Thymus (tissue), 11 donors: ENCODE measurements around the gene FAM186B. TPM values are rescaled to one million over a fixed set of nuclear protein-coding genes. Genes with fewer than 3 reads are reported as not detected.

Experiments used
- DNase-seq, 9 donors: peaks; one replicate each; pipeline ENCODE4 v3.0.0-alpha.2; 2013; ENCODE audit warnings: low spot score in 9 of 9, low read depth in 6 of 9, missing footprints in 1 of 9
- H3K27ac ChIP-seq, 2 donors: one replicate each; pipeline ENCODE4 v1.5.1; 2013; ENCODE audit warnings: control low read depth in 1 of 2, low read depth in 1 of 2, low read length in 1 of 2, mild to moderate bottlenecking in 1 of 2, moderate library complexity in 1 of 2
- H3K27me3 ChIP-seq, 2 donors: one replicate each; pipeline ENCODE4 v1.5.1; 2013; ENCODE audit warnings: low read length in 1 of 2; ENCODE audit not compliant: control insufficient read depth in 2 of 2, insufficient read depth in 1 of 2
- H3K36me3 ChIP-seq, 2 donors: one replicate each; pipeline ENCODE4 v1.5.1; 2013; ENCODE audit warnings: low read length in 1 of 2, mild to moderate bottlenecking in 1 of 2, moderate library complexity in 1 of 2; ENCODE audit not compliant: control insufficient read depth in 2 of 2, insufficient read depth in 2 of 2
- H3K4me1 ChIP-seq, 2 donors: one replicate each; pipeline ENCODE4 v1.5.1; 2013; ENCODE audit warnings: low read length in 2 of 2; ENCODE audit not compliant: control insufficient read depth in 2 of 2, insufficient read depth in 2 of 2
- H3K4me3 ChIP-seq, 2 donors: one replicate each; pipeline ENCODE4 v1.5.1; 2013; ENCODE audit warnings: low read length in 2 of 2, control low read depth in 1 of 2, mild to moderate bottlenecking in 1 of 2
- H3K9me3 ChIP-seq, 2 donors: one replicate each; pipeline ENCODE4 v1.5.1; 2013; ENCODE audit warnings: low read length in 1 of 2, mild to moderate bottlenecking in 1 of 2; ENCODE audit not compliant: control insufficient read depth in 2 of 2, insufficient read depth in 1 of 2
- WGBS: extraction: QIAGEN DNeasy Blood & Tissue Kit; methylation state at CpG from one replicate; pipeline ENCODE4 v1.1.7; 2013; 5-methylcytosine and 5-hydroxymethylcytosine counted together
- polyA plus RNA-seq: library from polyadenylated mRNA; stranded (reverse); fragments of 200-250 nt; gene quantifications from one replicate; pipeline ENCODE4 v1.2.3, GENCODE V29; 2013
- total RNA-seq: library from RNA; stranded (reverse); fragments of 120-200 nt; gene quantifications from one replicate; pipeline ENCODE4 v1.2.4, GENCODE V29; 2013
- donor health status: healthy.

FAM186B gene
- total and polyA plus RNA-seq, 2 donors, result 0.09 TPM

DNA sequence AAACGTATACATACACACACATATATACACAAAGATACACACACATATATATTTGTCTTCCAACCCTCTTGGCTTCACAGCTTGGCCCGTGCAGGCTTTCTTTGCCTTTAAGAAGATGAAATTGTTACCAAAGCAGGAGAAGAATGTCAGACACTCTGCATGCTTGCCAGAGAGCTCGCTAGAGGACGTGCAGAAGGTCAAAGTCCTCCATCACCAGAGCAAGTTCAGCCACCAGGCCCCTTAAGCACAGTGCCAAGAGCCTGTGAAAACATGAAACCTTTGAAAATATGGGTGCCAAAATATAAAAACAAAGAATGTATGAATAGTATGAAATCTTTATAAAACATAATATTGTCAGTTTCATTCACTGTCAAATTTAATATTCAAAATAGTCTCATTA, 22.6 kb downstream of the FAM186B start:
- Histone ChIP-seq H3K4me1 (peaks cover 0 to 3% of the 10 kb centered on the region in 2 donors), H3K4me3 (no peak overlapping the region), H3K27me3 (no peaks in the 10 kb centered on the region), H3K36me3 (peaks cover 0 to 7% of the 10 kb centered on the region in 2 donors), H3K9me3 (no peaks in the 10 kb centered on the region), H3K27ac (no peak overlapping the region)
- WGBS, result 94% methylated on average over 4 of the region's 4 CpGs
- no peak for DNase-seq

DNA sequence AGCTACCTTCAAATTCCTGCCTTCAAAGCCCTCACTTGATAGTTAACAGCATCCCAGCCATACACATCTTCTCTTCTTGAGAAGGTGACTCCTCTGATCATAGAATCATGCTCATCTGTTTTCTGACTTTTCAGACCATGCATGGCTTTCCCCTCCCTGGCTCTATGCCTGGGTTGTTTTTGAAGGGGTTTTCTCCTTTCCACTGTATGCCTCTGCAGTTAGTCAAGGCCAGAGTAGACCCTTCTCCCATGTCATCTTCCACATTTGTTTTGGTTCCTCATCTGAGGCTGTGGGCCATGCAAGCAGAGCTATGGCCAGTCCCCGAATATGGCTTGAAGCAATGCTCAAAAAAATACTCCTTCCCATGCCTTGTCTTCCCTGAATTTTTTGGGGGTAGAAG, 23.2 kb downstream of the FAM186B start:
- 93% methylated on average over 1 of the region's 1 CpG for WGBS
- no peak overlapping the region for H3K4me3 ChIP-seq
- H3K36me3 ChIP-seq, result peaks cover 0 to 7% of the 10 kb centered on the region in 2 donors
- H3K4me1 ChIP-seq, result peaks cover 0 to 3% of the 10 kb centered on the region in 2 donors
- no peak for DNase-seq
- no peaks in the 10 kb centered on the region for H3K27me3 ChIP-seq
- no peaks in the 10 kb centered on the region for H3K9me3 ChIP-seq
- H3K27ac ChIP-seq, result no peak overlapping the region

GRCh38 chr12:49580572-49581535, 24.6 kb downstream of the FAM186B start:
- Histone ChIP-seq H3K4me1 (peaks cover 0 to 3% of the 10 kb centered on the region in 2 donors), H3K4me3 (no peak overlapping the region), H3K27ac (no peak overlapping the region), H3K9me3 (no peaks in the 10 kb centered on the region), H3K36me3 (peaks cover 0 to 7% of the 10 kb centered on the region in 2 donors), H3K27me3 (no peaks in the 10 kb centered on the region)
- 68% methylated on average over 8 of the region's 8 CpGs for WGBS
- DNase-seq, result peak; percentile 24 to 74 (median 44)

GRCh38 chr12:49578471-49579112, 26.8 kb downstream of the FAM186B start:
- no peak overlapping the region for H3K4me3 ChIP-seq
- WGBS, result 96% methylated on average over 13 of the region's 13 CpGs

GRCh38 chr12:49577589-49578315, 27.7 kb downstream of the FAM186B start:
- Histone ChIP-seq H3K4me3 (no peak overlapping the region), H3K27me3 (no peaks in the 10 kb centered on the region), H3K27ac (no peak overlapping the region), H3K9me3 (no peaks in the 10 kb centered on the region), H3K36me3 (no peaks in the 10 kb centered on the region), H3K4me1 (peaks cover 0 to 3% of the 10 kb centered on the region in 2 donors)
- DNase-seq, result no peak
- WGBS, result 95% methylated on average over 9 of the region's 9 CpGs

More at GRCh38 chr12:49578471-49579112, 26.8 kb downstream of the FAM186B start:
- H3K27me3 ChIP-seq, result no peaks in the 10 kb centered on the region
- DNase-seq, result no peak
- H3K27ac ChIP-seq, result no peak overlapping the region
- peaks cover 0 to 3% of the 10 kb centered on the region in 2 donors for H3K4me1 ChIP-seq
- H3K36me3 ChIP-seq, result peaks cover 0 to 3% of the 10 kb centered on the region in 2 donors
- no peaks in the 10 kb centered on the region for H3K9me3 ChIP-seq

GRCh38 chr12:49568442-49569162, 36.8 kb downstream of the FAM186B start:
- peak in 1 of 9 donors; percentile 6 for DNase-seq
- 5% methylated on average over 19 of the region's 19 CpGs for WGBS
- no peaks in the 10 kb centered on the region for H3K27me3 ChIP-seq
- peaks cover 0 to 4% of the 10 kb centered on the region in 2 donors for H3K9me3 ChIP-seq
- H3K4me1 ChIP-seq, result peaks cover 12 to 32% of the 10 kb centered on the region in 2 donors
- no peak overlapping the region for H3K27ac ChIP-seq
- H3K36me3 ChIP-seq, result peaks cover 17 to 23% of the 10 kb centered on the region in 2 donors
- peak overlapping the region; percentile 82 to 84 for H3K4me3 ChIP-seq

- WGBS, result under 1% methylated on average over 54 of the region's 54 CpGs
- H3K27ac ChIP-seq, result peak within 1 kb of the TSS; percentile 85 to 88
- DNase-seq, result peak; percentile 77 to 96 (median 89)
Observed at GRCh38 chr12:49567611-49568441, 37.6 kb downstream of the FAM186B start, which contains the start of gene MCRS1. MCRS1 (minus strand) TSS chr12:49568142; CDS start chr12:49566731, 1,411 bp downstream.

DNA sequence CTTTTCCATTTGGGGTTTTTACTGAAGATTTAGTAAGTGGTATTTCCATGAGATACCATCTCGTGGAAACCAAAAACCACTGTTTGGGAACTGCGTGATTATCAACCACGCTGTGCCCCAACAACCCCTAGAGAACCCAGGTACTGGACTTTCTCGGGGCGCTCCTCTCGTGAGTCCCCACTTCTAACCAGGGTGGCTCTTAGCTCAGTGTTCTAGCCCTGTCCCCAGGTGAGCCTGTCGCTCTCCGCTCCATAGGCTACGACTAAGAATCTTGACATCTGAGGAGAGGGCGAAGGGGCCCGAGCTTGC, 38.2 kb downstream of the FAM186B start:
- Histone ChIP-seq H3K27me3 (no peaks in the 10 kb centered on the region), H3K9me3 (peaks cover 0 to 4% of the 10 kb centered on the region in 2 donors), H3K27ac (no peak overlapping the region), H3K4me3 (peak overlapping the region; percentile 82 to 84), H3K36me3 (peaks cover 31 to 36% of the 10 kb centered on the region in 2 donors), H3K4me1 (peaks cover 12 to 32% of the 10 kb centered on the region in 2 donors)
- whole genome bisulfite sequencing, result 4% methylated on average over 11 of the region's 11 CpGs
- DNase-seq, result no peak

More at GRCh38 chr12:49567611-49568441, 37.6 kb downstream of the FAM186B start, which contains the start of gene MCRS1:
- H3K9me3 ChIP-seq, result peaks cover 0 to 4% of the 10 kb centered on the region in 2 donors
- H3K27me3 ChIP-seq, result no peaks in the 10 kb centered on the region
- H3K4me1 ChIP-seq, result peaks cover 12 to 32% of the 10 kb centered on the region in 2 donors
- peaks cover 25 to 31% of the 10 kb centered on the region in 2 donors for H3K36me3 ChIP-seq
- peak within 1 kb of the TSS; percentile 82 to 84 for H3K4me3 ChIP-seq
